ENCODE measurements around the gene SMIM41.
"Not testable (repeated sequence)": the region's sequence is repeated elsewhere in the genome, so short reads cannot be mapped to it uniquely, and the experiment has no call there.

The SMIM41 gene

DNA sequence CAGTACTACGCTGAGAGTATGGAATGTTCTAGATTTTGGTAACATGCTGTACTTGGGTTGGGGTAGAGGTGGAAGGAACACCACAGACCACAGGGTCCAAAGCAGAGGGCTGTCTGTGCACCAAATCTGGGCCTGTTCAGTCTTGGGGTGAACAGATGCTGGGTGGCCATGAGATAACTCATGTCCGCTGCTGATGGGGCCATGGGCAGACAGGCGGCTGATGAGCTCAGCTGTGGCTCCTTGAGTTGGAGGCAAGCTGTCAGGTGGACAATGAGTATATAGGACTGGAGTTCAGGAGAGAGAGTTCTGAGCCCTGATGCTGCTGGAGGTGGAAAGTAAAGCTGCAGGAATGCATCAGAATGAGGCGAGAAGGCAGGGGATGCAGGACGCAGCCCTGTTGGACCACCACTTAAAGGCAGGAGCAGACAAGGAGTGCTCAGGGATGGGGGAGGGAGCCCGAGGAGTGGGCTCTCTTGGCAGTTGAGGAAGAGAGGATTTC is 6.2 kb downstream of the SMIM41 start:
- FAIRE-seq, result no peak

GRCh38 chr12:52086366-52086765 is 6.9 kb downstream of the SMIM41 start:
- no peak for FAIRE-seq

DNA sequence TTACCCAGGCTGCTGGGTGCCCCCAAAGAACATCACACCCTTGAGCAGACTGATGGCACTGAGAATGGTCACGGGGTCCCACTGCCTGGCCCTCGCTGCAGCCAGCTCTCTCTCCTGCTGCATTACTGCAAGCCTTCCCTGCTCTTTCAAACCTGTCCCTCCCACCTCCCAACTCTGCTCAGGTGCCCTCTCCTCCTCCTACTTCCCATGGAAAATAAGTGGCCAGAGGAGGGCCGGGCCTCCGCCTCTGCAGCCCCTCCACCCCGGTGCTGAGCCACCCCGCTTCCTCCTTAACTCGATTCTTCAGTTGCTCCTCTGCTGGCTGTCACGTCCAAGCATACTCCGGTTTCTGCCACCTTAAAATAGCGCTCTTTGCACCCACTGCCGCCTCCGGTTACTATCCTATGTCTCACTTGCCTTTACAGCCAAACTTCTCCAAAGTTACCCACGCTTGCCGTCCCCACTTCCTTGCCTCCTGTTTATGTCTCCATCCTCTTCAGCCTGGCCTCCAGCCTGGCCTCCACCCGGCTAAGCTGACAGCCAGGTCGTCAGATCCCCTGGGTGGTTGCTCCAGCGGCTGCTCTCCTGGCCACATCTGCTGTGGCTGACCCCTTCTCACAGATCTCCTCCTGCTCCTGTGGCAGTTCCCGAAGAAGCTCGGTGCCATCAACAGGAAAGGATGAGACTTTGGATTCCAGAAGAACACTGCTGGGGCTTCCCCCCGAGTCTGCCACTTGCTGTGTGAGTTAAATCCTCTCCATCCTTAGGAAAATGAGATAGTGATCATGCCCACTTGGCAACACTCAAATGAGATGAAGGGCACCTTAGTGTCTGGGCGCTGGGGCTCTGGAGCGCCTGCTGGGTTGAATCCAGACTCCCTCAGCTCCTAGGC is 7.7 kb downstream of the SMIM41 start:
- no peak for FAIRE-seq

DNA sequence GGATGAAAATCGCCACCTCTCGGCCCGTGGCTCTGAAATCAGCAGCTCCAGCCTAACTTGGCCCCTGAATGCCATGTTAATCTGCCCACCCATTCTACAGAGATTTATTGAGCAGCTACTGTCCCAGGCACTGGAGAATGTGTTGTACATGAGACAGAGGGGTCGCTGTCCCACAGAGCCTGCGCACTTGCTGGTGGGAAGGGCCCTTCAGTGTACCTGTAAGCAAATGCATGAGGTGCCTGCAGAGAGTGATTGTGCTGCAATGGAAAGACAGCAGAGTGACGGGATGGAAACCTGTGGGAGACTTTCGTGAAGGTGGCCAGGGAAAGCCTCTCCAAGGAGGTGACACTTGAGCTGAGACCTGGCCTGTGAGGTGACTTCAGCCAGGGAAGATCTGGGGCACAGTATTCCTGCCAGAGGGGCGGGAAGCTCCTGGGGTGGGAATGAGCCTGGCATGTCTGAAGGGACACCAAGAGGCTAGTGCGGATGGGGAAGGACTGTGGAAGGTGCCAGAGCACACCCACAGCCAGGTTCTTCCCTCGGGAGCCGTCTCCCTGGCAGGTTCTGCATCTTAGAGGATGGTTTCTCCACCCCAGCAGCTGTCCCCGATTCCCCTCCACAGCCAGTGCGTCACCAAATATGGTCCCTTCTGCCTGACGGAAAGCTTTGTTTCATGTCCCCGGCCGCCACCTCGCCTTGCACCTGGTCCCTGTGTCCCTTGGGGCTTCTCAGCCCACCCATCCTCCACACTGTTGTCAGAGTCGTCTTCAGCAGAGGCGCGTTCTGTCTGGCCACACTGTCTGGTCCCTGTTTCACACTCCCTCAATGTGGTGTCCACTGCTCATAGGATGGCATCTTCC is 8.7 kb downstream of the SMIM41 start:
- FAIRE-seq, result no peak

- FAIRE-seq, result no peak
These were observed 10.0 kb downstream of the SMIM41 start for GRCh38 chr12:52089491-52089890.

- FAIRE-seq, result no peak
These were observed 10.8 kb downstream of the SMIM41 start for GRCh38 chr12:52090291-52090690.

DNA sequence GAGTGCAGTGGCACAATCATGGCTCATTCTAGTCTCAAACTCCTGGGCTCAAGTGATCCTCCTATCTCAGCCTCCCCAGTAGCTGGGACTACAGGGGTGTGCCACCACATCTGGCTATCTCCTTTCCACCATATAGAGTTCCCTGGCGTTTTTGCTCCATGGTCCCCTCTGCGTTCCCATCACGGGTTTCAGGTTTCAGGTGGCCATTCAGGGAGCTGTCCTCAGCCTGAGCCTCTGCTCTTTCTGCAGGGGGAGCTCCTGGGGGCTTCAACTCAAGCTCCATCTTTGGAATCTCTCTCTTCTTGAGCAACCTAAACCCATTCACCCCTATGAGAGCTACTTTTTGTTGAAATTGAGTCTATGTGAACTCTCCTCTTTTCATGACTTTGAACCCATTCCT is 11.6 kb downstream of the SMIM41 start:
- no peak for FAIRE-seq

DNA sequence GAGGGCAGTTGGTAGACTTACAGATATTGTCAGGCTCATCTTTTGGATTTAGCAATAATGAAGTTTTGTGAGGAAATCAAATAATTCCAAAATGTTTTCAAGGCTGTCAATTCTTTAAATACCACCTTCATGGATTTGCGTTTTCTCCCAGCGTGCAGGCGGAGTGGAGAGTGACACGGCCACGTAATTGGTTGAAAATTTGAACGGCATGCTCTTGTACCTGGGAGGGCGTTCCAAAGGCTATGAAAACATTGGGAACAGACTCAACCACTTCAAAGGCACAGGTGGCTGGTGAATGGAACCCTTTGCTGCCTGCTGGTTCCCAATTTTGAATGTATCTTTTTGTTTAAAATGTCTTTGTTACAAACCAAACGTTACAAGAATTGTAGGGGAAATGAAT is 12.4 kb downstream of the SMIM41 start:
- no peak for FAIRE-seq

DNA sequence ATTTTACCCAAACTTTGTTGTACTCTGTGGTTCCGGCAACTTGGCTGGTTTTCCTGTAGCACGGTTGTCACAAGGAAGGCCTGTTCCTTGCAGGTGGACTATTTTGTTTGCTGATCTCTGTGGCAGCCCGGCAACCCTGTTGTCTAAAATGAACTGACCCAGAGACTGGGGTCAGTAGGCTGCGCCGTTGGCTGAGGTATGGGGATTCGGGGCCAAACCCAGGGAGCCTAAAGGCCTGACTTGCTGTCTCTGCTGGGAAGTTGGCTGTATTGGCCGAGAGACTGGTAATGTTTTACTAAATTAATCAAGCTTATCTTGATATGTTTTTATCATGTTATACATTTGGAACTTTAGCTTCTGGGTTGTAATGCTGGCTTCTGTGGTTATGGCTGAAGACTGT is 13.8 kb downstream of the SMIM41 start:
- no peak for FAIRE-seq

DNA sequence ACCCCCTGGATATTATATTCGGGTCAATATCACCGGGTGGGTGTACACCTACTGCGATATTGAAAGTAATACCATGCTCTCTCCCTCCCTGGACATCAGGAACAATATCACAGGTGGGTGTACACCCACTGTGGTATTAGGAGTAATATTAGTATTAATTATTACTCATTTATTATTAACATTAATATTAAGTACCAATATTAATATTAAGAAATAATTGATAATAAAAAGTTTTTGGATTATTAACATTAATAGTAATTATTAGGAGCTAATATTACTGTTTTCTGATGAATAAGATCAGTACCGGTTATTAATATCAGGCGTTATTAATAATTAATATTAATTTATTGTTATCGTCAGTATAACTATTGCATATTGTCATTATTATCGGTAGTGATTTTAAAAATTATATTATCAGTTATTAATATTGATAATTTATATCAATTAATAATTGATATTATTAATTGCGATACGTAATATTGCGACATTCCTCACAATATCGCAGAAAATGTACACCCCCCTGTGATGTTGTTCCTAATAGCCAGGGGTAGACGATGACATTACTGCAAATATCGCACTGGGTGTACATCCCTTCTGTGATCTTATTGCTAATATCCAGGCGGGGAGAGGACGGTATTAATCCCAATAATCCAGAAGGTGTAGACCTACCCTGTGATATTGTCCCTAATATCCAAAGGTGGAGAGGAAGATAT is 17.0 kb downstream of the SMIM41 start:
- FAIRE-seq, result peak; percentile 48

DNA sequence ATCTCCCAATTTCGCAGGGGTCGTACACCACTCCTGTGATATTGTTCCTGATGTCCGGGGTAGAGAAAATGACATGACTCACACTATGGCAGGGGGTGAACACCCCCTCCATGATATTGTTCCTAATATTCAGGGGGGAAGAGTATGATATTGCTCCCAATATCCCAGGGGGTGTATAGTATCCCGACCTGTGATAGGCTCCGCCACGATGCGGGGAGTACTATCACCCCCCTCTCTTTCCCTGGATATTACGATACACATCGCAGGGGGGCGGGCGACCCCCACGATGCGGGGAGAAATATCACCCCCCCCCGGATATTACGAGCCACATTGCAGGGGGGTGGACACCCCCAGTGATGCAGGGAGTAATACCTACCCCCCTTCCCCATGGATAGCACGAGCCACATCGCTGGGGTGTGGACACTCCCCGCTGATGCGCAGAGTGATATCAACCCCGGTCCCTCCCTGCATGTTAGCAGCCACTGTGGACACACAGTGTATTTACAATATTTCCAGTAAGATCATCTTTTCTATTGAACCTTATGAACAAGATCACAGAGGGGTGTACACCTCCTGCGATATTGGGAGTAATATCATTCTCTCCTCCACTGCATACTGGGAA is 17.7 kb downstream of the SMIM41 start:
- FAIRE-seq, result no peak

DNA sequence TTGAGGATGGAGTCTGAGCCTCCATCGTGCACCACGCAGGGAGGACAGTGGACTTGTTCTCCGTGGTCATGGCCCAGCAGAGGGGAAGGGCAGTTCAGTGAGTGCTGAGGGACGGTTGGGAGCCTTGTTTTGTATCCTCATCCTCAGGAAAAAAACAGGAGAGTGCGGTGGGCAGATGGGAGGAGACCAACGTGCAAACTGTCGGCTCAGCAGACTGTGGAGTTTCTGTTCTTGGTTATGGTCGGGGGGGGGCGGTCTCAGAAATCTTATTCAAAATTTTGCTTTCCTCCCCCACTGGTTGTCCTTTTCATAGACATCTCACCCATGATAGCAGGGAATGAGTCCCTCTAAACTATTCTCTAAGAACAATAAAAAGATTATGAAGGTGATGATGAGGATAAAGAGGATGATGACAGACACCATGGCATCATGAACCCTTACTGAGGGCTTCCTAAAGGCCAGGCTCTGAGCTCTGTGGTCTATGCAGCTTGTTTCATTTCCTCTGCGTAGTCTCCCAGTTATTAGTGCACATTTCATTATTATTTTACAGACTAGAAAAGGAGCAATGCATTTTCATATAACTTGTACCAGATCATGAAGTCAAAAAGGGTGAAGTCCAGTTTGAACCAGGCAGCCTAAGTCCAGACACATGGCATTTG is 25.1 kb downstream of the SMIM41 start:
- FAIRE-seq, result not testable (repeated sequence)

- not testable (repeated sequence) for FAIRE-seq
These were observed 37.0 kb downstream of the SMIM41 start for GRCh38 chr12:52116222-52117125.

DNA sequence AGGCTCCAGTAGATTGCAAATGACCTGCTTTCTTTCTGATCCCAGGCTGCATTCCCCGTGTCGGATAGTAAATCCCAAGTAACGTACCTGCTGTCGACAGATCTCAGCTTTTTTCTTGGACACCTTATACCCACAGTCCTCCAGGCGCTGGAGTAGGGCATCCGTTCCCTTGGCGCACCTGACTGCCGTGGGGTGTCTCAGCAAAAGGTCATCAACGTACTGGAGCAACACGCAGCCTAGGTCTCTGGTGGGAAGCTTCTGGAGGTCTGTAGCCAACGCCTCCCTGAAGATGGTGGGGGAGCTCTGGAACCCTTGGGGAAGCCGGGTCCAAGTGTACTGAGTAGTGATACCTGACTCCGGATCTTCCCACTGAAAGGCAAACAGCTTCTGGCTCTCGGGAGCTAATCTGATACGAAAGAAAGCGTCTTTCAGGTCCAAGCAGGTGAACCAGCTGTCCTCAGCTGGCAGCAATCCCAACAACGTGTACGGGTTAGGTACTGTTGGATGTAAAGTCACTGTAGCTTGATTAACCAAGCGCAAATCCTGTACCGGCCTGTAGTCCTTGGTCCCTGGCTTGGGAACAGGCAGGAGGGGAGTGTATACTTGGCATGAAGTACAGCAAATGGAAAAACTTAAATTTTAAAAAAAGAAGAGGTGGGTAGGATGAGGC is 38.4 kb downstream of the SMIM41 start:
- not testable (repeated sequence) for FAIRE-seq

- no peak for FAIRE-seq
These were observed 40.1 kb downstream of the SMIM41 start for GRCh38 chr12:52119398-52120254.

- FAIRE-seq, result no peak
These were observed 41.7 kb downstream of the SMIM41 start for GRCh38 chr12:52120951-52121823.

DNA sequence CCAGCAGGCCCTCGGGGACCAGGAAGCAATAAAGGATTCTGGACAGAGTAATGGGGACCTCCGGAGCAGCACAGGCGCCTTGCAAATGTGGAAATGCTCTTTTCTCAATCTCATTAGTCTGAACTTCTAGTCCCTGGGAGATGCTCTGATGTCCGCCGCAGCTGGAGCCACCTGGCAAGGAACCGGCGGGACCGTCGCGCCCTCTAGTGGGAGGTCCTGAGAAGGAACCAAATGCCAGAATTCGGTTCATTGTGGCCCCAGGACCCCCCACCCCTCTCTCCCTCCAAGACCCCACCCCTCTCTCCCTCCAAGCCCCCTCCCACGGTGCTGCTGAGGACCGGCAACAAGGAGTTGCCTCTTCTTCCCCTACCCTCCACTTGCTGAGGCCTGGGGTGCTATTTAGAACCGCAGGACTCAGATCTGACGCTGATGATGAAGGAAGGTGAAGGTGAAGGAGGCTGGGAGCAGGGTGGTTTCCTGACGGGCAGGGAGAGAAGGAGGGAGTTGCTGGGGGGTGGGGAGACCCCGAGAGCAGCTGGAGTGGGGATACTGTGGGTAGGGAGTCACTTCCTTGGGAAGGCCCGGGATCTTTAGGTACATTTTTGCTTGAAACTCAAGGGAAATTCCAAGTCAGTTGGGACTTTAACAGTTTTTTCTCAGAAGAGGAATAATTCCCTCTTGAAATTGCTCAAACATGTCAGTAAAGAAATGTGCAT is 42.5 kb downstream of the SMIM41 start:
- FAIRE-seq, result no peak

- no peak for FAIRE-seq
These were observed 43.0 kb downstream of the SMIM41 start for GRCh38 chr12:52122540-52122871.

Data from A204.1 (cell line).